Right lobe of liver (tissue), 6 donors: Measurements from ENCODE around the gene RPS6KA2. TPM values are rescaled to one million over a fixed set of nuclear protein-coding genes. Genes with fewer than 3 reads are reported as not detected.

ENCODE experiments used
- ATAC-seq, 4 donors: fragments of 200-7000 bp; cut with Tn5 transposase; one replicate each; pipeline ENCODE4 v1.9.1; 2020; ENCODE audit warnings: mild to moderate bottlenecking in 4 of 4, moderate library complexity in 4 of 4
- DNase-seq, 3 donors: peaks; one replicate each; pipeline ENCODE4 v3.0.0-alpha.2; 2020
- H3K27ac ChIP-seq, 3 donors: fragments of 200-600 bp; one replicate each; pipeline ENCODE4 v1.8.0; 2022
- H3K27me3 ChIP-seq, 2 donors: fragments of 200-600 bp; one replicate each; pipeline ENCODE4 v1.8.0; 2022
- H3K36me3 ChIP-seq, 4 donors: fragments of 200-600 bp; sonication (generic) in 1 of 4; one replicate each; pipeline versions ENCODE4 v1.5.1 to v1.8.0; 2017 to 2022; ENCODE audit warnings: control low read depth in 1 of 4
- H3K4me1 ChIP-seq, 4 donors: fragments of 200-600 bp; sonication (generic) in 1 of 4; one replicate each; pipeline versions ENCODE4 v1.5.1 to v1.8.0; 2017 to 2022; ENCODE audit warnings: control low read depth in 1 of 4
- H3K4me3 ChIP-seq, 3 donors: fragments of 200-600 bp; one replicate each; pipeline ENCODE4 v1.8.0; 2022
- H3K9me3 ChIP-seq, 4 donors: fragments of 200-600 bp; sonication (generic) in 1 of 4; one replicate each; pipeline versions ENCODE4 v1.5.1 to v1.8.0; 2017 to 2022; ENCODE audit warnings: control low read depth in 1 of 4
- POLR2A ChIP-seq: fragments of 450-650 bp; IDR thresholded peaks from one replicate; pipeline ENCODE4 v1.6.1; 2017; ENCODE audit warnings: antibody characterized with exemption, mild to moderate bottlenecking
- WGBS: methylation state at CpG from one replicate; pipeline ENCODE4 v1.1.6; 2018; ENCODE audit warnings: low coverage, low lambda C conversion rate; ENCODE audit not compliant: insufficient coverage; ENCODE audit errors: missing lambda C conversion rate; 5-methylcytosine and 5-hydroxymethylcytosine counted together
- intact Hi-C, 2 donors: fragments of 100-400 bp; cut with DNase I; formaldehyde crosslinking; loops; one replicate each; pipeline versions ENCODE4 v1.11.2 to v1.14.1; 2022
- total RNA-seq, 6 experiments: library from RNA; depleted of rRNA in 2 of 6; stranded (reverse); fragments of >200 nt in 2 of 6; fragmentation: NEBNext Ultra II Directional in 3 of 6; extraction: Animal tissue kit (Norgen Biotek cat#: 25700) in 3 of 6; gene quantifications; one replicate each; pipeline versions ENCODE4 v1.1.0 to v1.2.4, GENCODE V29; 2016 to 2023
- TF ChIP-seq, protein P1 (sequence below), 4 donors: fragments of 200-600 bp in 3 of 4; fragments of 450-650 bp in 1 of 4; IDR thresholded peaks; one replicate each; pipeline versions ENCODE4 v1.5.1 to v1.8.0; 2016 to 2022; ENCODE audit warnings: antibody characterized with exemption in 4 of 4, mild to moderate bottlenecking in 2 of 4
- donor health status: DM: no; HTN: yes; CAD: no.
- donor health status: DM: no; HTN: no; CAD: no.
- donor health status: DM: no; HTN: no; CAD: no.
- donor health status: DM: no; HTN: yes; CAD: no.
- donor health status: DM: no; HTN: yes; CAD: no.

Gene RPS6KA2
- total RNA-seq, 6 experiments from 2014 or later, result 6.4 to 18.1 (median 11.1) TPM

DNA sequence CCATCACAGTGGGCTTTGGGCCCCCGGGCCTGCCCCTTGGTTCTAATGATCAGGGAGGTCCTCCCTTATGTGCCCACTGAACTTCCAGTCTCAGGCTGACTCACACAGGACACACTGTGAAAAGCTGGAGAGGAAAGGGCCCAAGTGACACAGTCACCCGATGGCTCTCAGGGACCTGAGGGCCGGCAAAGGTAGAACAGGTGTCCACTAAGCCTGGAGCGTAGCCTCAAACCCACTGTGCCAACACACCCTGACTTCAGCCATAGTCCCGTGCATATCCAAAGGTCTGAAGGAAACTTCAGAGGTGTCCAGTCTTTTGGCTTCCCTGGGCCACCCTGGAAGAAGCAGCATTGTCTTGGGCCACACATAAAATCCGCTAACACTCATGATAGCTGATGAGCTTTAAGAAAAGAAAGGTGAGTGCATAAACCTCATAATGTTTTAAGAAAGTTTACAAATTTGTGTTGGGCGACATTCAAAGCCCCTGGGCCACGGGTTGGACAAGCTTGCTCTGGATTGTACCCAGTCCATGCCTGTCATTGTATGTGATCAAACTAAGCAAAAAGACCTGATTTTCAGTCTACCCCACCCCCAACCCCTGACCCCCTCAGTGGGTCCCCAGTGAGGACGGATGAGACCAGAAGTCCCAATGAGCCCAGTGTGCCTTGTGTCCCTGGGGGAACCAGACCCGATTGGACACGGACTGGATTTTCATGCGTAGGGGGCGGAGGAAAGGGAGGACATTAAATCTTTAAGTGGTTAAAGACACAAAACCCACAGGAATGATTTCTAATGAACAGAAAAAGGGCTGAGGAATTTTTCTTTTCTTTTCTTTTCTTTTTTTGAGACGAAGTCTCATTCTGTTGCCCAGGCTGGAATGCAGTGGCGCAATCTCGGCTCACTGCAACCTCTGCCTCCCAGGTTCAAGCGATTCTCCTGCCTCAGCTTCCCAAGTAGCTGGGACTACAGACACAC lies 46.7 kb downstream of the RPS6KA2 start:
- Histone ChIP-seq H3K27ac (no peak overlapping the region), H3K36me3 (no peaks in the 10 kb centered on the region), H3K27me3 (no peaks in the 10 kb centered on the region), H3K4me3 (no peak overlapping the region), H3K4me1 (no peaks in the 10 kb centered on the region), H3K9me3 (no peaks in the 10 kb centered on the region)
- intact Hi-C loops, result no loop called here
- no peak for ATAC-seq
- no peak for DNase-seq
- 77% methylated on average over 10 of the region's 17 CpGs for WGBS
- no peak for TF ChIP-seq POLR2A
- TF ChIP-seq, protein P1, sequence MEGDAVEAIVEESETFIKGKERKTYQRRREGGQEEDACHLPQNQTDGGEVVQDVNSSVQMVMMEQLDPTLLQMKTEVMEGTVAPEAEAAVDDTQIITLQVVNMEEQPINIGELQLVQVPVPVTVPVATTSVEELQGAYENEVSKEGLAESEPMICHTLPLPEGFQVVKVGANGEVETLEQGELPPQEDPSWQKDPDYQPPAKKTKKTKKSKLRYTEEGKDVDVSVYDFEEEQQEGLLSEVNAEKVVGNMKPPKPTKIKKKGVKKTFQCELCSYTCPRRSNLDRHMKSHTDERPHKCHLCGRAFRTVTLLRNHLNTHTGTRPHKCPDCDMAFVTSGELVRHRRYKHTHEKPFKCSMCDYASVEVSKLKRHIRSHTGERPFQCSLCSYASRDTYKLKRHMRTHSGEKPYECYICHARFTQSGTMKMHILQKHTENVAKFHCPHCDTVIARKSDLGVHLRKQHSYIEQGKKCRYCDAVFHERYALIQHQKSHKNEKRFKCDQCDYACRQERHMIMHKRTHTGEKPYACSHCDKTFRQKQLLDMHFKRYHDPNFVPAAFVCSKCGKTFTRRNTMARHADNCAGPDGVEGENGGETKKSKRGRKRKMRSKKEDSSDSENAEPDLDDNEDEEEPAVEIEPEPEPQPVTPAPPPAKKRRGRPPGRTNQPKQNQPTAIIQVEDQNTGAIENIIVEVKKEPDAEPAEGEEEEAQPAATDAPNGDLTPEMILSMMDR (IDR thresholded peaks at IDR 0.05), result no peak

DNA sequence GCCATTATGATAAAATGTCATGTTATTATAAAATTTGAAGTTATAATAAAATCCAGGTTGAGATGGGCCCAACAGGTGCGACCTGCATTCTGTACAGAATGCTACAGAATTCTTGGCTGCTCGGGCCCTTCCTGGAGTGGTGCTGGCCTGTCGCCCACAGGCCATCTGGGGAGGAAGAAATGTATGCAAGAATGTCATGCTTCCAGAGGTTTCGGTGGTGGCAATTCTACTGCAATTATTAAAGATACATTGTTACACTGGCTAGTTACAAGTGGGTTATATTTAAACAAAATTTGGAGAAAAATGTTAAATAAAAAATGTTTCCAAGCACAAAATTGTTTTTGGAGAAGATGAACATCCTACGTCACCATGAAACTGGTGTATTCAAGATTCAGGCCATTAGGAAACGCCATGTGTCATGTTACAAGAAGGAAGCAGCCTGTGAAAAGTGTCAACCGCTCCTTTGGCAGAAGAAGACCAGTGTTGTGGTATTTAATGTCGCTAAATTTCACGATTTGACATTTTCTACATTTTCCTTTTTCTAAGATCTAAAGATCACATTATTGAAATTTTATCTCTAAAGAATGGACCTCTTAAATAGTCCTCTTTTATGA lies 47.7 kb downstream of the RPS6KA2 start:
- TF ChIP-seq, protein P1 (IDR thresholded peaks at IDR 0.05), result no peak
- TF ChIP-seq POLR2A, result no peak
- Histone ChIP-seq H3K4me1 (no peaks in the 10 kb centered on the region), H3K4me3 (no peak overlapping the region), H3K27me3 (no peaks in the 10 kb centered on the region), H3K36me3 (no peaks in the 10 kb centered on the region), H3K27ac (no peak overlapping the region), H3K9me3 (no peaks in the 10 kb centered on the region)
- ATAC-seq (no peak), DNase-seq (no peak)
- intact Hi-C loops, result no loop called here
- 89% methylated on average over 9 of the region's 9 CpGs for WGBS

DNA sequence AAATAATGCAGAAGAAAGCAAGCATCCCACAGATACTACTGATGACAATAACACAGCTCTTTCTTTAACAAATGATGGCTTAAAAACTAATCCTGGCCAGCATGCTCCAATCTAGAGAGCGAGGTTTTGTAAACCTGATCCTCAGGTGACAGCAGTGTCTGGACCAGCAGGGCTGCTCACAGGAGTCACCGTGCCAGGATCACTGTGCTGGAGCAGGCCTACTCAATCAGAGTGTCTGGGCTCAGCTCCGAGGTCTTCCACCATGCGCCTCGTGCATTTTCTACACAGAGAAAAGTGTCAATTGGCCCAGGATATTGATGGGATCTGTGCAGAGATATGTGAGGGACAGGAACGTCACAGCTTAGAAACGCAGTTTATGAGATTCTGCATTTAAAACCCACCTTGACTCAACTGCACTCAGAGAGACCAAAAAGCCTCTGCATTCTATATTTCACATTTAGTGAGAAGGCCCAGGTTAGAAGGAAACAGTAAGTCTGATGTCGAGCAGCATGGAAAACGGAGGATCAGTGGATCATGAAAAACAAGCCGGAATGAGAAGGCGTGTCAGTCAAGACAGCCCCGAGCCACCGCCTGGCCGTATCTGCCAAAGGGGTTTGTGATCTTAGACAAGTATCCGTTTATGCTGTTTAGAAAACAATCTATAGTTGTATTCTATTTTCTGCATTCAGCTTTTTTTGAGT lies 48.4 kb downstream of the RPS6KA2 start:
- WGBS, result 92% methylated on average over 7 of the region's 15 CpGs
- Histone ChIP-seq H3K4me1 (no peaks in the 10 kb centered on the region), H3K27me3 (no peaks in the 10 kb centered on the region), H3K27ac (no peak overlapping the region), H3K9me3 (no peaks in the 10 kb centered on the region), H3K36me3 (no peaks in the 10 kb centered on the region), H3K4me3 (no peak overlapping the region)
- intact Hi-C loops, result no loop called here
- DNase-seq (no peak), ATAC-seq (no peak)
- TF ChIP-seq, protein P1 (IDR thresholded peaks at IDR 0.05), result no peak
- no peak for TF ChIP-seq POLR2A

- intact Hi-C loops, result no loop called here
- no peak for ATAC-seq
- Histone ChIP-seq H3K4me3 (no peak overlapping the region), H3K9me3 (no peaks in the 10 kb centered on the region), H3K27me3 (no peaks in the 10 kb centered on the region), H3K27ac (no peak overlapping the region), H3K4me1 (no peaks in the 10 kb centered on the region), H3K36me3 (no peaks in the 10 kb centered on the region)
- 84% methylated on average over 10 of the region's 11 CpGs for WGBS
- no peak for DNase-seq
- TF ChIP-seq, protein P1 (IDR thresholded peaks at IDR 0.05), result no peak
- TF ChIP-seq POLR2A, result no peak
Observed at GRCh38 chr6:166575205-166575604, 51.8 kb downstream of the RPS6KA2 start.
